ENCODE results near the gene MAPK14. TPM values are rescaled to one million over a fixed set of nuclear protein-coding genes. Genes with fewer than 3 reads are reported as not detected.
"Not testable (repeated sequence)": the region's sequence is repeated elsewhere in the genome, so short reads cannot be mapped to it uniquely, and the experiment has no call there.

MAPK14 gene
- total RNA-seq = 10 to 100 TPM; 36.5 to 51.3 TPM

DNA sequence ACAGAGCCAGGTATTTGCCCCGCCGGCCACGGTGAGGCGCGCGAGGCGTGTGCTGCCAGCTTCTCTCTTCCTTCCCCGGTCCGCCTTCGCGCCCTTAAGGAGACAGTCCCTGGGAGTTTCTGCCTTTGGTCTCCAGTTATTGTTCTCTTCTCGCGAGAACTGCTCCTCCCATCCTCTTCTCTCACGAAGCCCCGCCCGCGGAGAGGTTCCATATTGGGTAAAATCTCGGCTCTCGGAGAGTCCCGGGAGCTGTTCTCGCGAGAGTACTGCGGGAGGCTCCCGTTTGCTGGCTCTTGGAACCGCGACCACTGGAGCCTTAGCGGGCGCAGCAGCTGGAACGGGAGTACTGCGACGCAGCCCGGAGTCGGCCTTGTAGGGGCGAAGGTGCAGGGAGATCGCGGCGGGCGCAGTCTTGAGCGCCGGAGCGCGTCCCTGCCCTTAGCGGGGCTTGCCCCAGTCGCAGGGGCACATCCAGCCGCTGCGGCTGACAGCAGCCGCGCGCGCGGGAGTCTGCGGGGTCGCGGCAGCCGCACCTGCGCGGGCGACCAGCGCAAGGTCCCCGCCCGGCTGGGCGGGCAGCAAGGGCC, at the start of gene MAPK14:
TSS of gene MAPK14 (plus strand) at position 308 of the 587 bp plus-strand sequence. CDS start 350 bp downstream, outside the sequence.
- peaks cover 28% of the 10 kb centered on the region for H3K4me1 Mint-ChIP-seq
- peaks cover 9% of the 10 kb centered on the region for H3K36me3 Mint-ChIP-seq (ENCODE audit: low read depth)
- H3K4me3 Mint-ChIP-seq = peak within 1 kb of the TSS; percentile 93
- ATAC-seq (replicated peaks) = peak; percentile 90
- peak within 1 kb of the TSS; percentile 95 for H3K27ac Mint-ChIP-seq
- peaks cover 17% of the 10 kb centered on the region for H3K27me3 Mint-ChIP-seq
- H3K9me3 Mint-ChIP-seq = no peaks in the 10 kb centered on the region

DNA sequence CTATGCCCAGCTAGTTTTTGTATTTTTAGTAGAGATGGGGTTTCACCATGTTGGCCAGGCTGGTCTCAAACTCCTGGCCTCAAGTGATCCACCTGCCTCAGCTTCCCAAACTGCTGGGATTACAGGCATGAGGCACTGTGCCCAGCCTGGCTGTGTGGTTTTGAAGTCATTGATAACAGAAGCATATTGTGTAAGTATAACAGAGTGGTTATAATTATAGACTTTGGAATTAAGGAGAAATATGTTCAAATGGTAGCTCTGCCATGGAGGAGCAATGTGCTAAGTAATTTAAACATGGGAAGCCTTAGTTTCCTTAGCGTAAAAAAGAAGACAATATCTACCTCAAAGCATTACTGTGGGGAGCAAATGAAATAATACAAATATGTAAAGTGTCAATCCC, 47.5 kb upstream of the MAPK14 start:
- not testable (repeated sequence) for H3K36me3 Mint-ChIP-seq (ENCODE audit: low read depth); ATAC-seq (replicated peaks); H3K27ac Mint-ChIP-seq; H3K4me1 Mint-ChIP-seq; H3K27me3 Mint-ChIP-seq; H3K4me3 Mint-ChIP-seq; H3K9me3 Mint-ChIP-seq

DNA sequence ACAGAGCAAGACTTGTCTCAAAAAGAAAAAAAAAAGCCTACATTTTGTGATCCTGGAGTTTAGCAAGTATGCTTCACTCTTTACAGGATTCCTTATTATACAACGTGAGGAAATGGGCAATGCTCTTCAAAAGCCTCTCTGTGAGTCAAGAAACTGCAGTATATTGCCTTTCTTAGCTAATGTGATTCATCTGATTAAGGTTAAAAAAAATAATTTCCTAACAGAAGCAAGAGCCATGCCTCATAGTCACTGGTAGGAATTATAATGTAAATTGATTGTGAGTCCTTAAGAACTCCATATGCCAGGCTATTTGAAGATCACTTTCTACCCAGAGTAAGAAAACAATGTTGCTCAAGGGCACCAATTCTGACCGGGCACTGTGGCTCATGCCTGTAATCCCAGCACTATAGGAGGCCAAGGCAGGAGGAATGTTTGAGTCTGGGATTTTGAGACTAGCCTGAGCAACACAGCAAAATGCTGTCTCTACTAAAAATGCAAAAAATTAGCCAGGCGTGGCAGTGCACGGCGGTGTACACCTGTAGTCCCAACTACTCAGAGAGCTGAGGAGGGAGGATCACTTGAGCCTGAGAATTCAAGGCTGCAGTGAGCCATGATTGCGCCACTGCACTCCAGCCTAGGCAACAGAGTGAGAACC, 46.5 kb upstream of the MAPK14 start:
- H3K27me3 Mint-ChIP-seq = no peaks in the 10 kb centered on the region
- no peaks in the 10 kb centered on the region for H3K9me3 Mint-ChIP-seq
- peaks cover 4% of the 10 kb centered on the region for H3K4me1 Mint-ChIP-seq
- H3K27ac Mint-ChIP-seq = no peak overlapping the region
- no peaks in the 10 kb centered on the region for H3K36me3 Mint-ChIP-seq (ENCODE audit: low read depth)
- no peak overlapping the region for H3K4me3 Mint-ChIP-seq
- no peak for ATAC-seq (replicated peaks)

DNA sequence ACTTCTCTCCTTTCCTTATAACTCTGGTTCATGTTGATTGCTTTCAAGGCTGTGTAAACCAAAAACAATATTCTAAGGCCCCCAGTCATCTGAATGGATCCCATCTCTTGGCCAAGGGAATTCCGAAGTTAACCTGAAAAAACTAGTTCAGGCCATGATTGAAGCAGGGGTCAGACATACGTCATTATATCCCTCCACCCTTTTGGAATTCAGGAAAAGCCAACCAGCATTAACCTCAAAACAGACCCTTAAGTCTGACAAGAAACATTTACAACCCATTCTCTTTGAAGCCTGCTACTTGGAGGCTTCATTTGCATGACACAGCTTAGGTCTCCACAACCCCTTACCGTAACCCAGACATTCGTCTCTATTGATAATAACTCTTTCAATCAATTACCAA, 42.9 kb upstream of the MAPK14 start:
- Mint-ChIP-seq H3K9me3 (no peaks in the 10 kb centered on the region), H3K36me3 (ENCODE audit: low read depth) (no peaks in the 10 kb centered on the region), H3K4me3 (no peak overlapping the region), H3K27ac (no peak overlapping the region), H3K4me1 (peaks cover 4% of the 10 kb centered on the region), H3K27me3 (peaks cover 6% of the 10 kb centered on the region)
- ATAC-seq (replicated peaks) = no peak

GRCh38 chr6:35988047-35988446, 39.6 kb upstream of the MAPK14 start:
- ATAC-seq (replicated peaks); H3K4me3 Mint-ChIP-seq; H3K36me3 Mint-ChIP-seq (ENCODE audit: low read depth); H3K9me3 Mint-ChIP-seq; H3K4me1 Mint-ChIP-seq; H3K27ac Mint-ChIP-seq; H3K27me3 Mint-ChIP-seq: not testable (repeated sequence)

DNA sequence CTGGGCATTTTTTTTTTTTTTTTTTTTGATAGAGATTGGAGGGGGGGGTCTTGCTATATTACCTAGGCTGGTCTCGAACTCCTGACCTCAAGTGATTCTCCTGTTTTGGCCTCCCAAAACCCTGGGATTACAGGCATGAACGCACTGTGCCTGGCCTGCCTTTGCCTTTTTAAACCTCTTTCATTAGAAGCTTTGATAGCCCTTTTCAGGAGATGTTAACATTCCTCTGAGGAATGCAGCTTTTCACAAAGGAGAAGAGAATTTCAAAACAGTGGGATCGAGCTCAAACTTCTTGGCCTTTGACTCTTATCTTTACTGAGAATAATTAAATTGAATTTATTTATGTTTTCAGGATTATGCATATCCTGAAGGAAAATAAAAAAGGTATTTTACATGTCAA, 34.5 kb upstream of the MAPK14 start:
- no peak overlapping the region for H3K27ac Mint-ChIP-seq
- peaks cover 15% of the 10 kb centered on the region for H3K27me3 Mint-ChIP-seq
- H3K4me3 Mint-ChIP-seq = no peak overlapping the region
- no peaks in the 10 kb centered on the region for H3K36me3 Mint-ChIP-seq (ENCODE audit: low read depth)
- H3K4me1 Mint-ChIP-seq = peaks cover 4% of the 10 kb centered on the region
- no peak for ATAC-seq (replicated peaks)
- H3K9me3 Mint-ChIP-seq = no peaks in the 10 kb centered on the region

- Mint-ChIP-seq H3K4me3 (no peak overlapping the region), H3K36me3 (ENCODE audit: low read depth) (no peaks in the 10 kb centered on the region), H3K27me3 (peaks cover 12% of the 10 kb centered on the region), H3K4me1 (peaks cover 4% of the 10 kb centered on the region), H3K27ac (no peak overlapping the region), H3K9me3 (no peaks in the 10 kb centered on the region)
- no peak for ATAC-seq (replicated peaks)
Observed at GRCh38 chr6:36000451-36000850, 27.2 kb upstream of the MAPK14 start.

DNA sequence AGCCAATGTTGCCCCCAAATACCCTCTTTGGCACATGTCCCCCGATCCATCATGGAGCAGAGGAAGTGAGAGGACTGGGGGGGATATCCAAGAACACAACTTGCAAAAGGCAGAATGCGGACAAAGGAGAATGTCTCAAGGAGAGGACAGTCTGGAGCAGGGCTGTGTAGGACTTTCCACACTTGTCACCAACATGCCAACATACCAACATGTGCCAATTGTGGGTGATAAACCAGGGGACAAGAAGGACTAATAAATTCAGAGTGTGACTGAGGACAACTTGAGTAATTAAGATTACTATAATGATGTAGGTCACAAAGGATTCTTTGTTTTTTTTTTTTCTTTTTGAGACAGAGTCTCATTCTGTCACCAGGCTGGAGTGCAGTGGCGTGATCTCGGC, 11.9 kb upstream of the MAPK14 start:
- Mint-ChIP-seq H3K36me3 (ENCODE audit: low read depth) (no peaks in the 10 kb centered on the region), H3K4me1 (no peaks in the 10 kb centered on the region), H3K27ac (no peak overlapping the region), H3K27me3 (peaks cover 4% of the 10 kb centered on the region), H3K9me3 (no peaks in the 10 kb centered on the region), H3K4me3 (no peak overlapping the region)
- no peak for ATAC-seq (replicated peaks)

- no peaks in the 10 kb centered on the region for H3K4me1 Mint-ChIP-seq
- no peaks in the 10 kb centered on the region for H3K9me3 Mint-ChIP-seq
- no peaks in the 10 kb centered on the region for H3K36me3 Mint-ChIP-seq (ENCODE audit: low read depth)
- peaks cover 9% of the 10 kb centered on the region for H3K27me3 Mint-ChIP-seq
- no peak overlapping the region for H3K27ac Mint-ChIP-seq
- H3K4me3 Mint-ChIP-seq = no peak overlapping the region
- ATAC-seq (replicated peaks) = no peak
Observed at GRCh38 chr6:36018339-36018738, 9.3 kb upstream of the MAPK14 start.

DNA sequence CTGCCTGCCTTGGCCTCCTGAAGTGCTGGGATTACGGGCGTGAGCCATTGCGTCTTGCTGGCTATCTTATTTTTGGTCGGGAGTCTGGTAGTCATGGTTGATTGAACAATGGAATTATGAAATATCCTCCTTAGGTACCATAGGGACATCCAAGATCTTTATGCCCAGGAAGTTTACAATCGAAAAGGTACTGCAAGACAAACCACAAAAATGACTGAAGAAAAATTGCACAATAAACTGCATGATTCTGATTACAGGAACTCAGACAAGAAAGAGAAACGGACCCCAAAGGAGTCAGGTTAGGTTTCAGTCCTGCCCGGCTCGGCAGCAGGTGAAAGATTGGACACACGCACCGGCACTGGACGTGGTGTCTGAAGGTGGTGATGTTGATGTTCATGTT, 8.4 kb upstream of the MAPK14 start:
- no peaks in the 10 kb centered on the region for H3K9me3 Mint-ChIP-seq
- H3K4me3 Mint-ChIP-seq = no peak overlapping the region
- no peak for ATAC-seq (replicated peaks)
- H3K27ac Mint-ChIP-seq = no peak overlapping the region
- no peaks in the 10 kb centered on the region for H3K36me3 Mint-ChIP-seq (ENCODE audit: low read depth)
- peaks cover 6% of the 10 kb centered on the region for H3K4me1 Mint-ChIP-seq
- peaks cover 13% of the 10 kb centered on the region for H3K27me3 Mint-ChIP-seq

DNA sequence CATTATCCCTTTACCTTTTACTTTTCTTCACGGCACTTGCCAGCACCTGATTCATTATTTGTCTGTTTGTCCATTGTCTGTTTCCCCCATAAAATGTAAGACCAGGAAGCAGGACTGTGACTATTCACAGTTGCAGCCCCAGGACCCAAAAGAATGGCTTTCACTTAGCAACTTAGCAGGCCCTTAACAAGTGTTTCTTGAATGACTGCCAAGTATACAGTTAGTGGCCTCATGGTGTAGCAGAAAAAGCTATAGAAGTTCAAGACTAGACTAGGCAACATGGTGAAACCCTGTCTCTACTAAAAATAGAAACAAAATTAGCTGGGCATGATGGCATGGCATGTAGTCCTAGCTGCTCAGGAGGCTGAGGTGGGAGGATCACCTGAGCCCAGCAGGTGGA, 7.5 kb upstream of the MAPK14 start:
- ATAC-seq (replicated peaks) = no peak
- Mint-ChIP-seq H3K4me3 (no peak overlapping the region), H3K36me3 (ENCODE audit: low read depth) (no peaks in the 10 kb centered on the region), H3K9me3 (no peaks in the 10 kb centered on the region), H3K27ac (no peak overlapping the region), H3K4me1 (peaks cover 6% of the 10 kb centered on the region), H3K27me3 (peaks cover 15% of the 10 kb centered on the region)

DNA sequence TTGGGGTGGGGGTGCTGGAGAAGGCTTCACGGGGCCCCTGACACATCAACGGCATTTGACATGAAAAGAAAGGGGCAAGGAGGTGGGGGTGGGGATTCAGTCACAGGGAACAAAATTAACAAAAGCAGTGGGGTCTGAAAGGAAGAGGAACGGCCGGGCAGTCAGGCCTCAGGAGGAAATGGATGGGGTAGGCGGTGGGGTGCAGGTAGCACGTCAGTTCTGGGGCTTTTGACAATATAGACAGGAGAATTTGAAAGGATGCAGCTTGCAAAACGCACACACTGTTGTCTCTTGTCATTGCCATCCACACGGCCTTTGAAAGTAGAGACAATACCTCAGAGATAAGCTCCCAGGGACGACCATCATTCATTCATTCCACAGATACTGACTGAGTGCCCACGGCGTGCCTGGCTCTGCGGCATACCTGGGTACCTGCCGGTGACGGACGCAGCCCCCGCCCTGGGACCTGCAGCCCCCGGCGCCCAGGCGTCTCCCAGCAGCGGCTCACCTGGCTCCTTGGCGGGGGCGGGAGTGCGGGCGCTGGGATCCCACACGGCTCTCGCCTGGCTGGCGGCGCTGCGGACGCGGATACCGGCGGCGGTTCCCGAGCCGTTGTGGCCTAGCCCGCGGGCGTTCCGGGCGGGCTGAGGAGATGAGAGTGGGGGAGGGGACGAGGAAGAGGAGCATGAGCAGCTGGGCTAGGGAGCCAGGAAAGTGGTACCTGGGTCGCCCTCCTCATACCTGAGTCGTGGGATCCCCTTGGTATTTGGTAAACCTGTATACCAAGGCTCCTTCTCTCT, 3.4 kb upstream of the MAPK14 start, which contains the start of gene SLC26A8:
TSS of gene SLC26A8 (minus strand) at position 646 of the 800 bp plus-strand sequence. CDS start 4,934 bp downstream, outside the sequence.
- no peak for ATAC-seq (replicated peaks)
- Mint-ChIP-seq H3K9me3 (no peaks in the 10 kb centered on the region), H3K27ac (no peak within 1 kb of the TSS), H3K36me3 (ENCODE audit: low read depth) (peaks cover 7% of the 10 kb centered on the region), H3K4me1 (peaks cover 12% of the 10 kb centered on the region), H3K27me3 (peaks cover 22% of the 10 kb centered on the region), H3K4me3 (no peak within 1 kb of the TSS)

DNA sequence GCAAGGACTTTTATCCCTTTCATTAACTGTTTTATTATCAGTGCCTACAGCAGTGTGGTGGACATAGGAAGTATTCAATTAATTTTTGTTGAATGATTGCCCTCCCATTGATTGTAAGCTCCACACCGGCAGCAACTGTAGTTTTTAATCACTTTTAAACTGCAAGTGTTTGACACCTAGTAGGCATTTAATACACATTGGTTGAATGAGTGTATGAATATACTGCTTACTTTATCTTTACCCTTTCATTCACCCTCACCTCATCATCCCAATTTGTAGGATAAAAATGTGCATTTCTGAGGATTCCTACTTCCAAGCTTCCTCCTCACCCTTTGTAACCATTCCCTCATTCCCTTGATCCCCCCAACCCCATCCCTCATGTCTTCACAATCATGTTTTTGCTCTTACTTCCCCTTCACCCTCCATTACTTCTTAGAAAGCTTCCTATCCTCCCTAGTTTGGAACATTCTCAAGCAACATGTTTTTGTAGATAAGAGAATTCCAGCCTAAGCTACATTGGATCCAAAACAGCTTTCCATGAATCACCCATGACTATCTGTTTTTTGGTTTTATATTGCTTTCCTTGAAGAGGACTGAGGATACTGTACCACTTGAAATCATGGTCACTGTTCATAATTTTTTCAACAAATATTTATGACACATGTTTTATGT, 2.2 kb upstream of the MAPK14 start:
- H3K27me3 Mint-ChIP-seq = peaks cover 22% of the 10 kb centered on the region
- H3K36me3 Mint-ChIP-seq (ENCODE audit: low read depth) = peaks cover 9% of the 10 kb centered on the region
- H3K27ac Mint-ChIP-seq = no peak overlapping the region

DNA sequence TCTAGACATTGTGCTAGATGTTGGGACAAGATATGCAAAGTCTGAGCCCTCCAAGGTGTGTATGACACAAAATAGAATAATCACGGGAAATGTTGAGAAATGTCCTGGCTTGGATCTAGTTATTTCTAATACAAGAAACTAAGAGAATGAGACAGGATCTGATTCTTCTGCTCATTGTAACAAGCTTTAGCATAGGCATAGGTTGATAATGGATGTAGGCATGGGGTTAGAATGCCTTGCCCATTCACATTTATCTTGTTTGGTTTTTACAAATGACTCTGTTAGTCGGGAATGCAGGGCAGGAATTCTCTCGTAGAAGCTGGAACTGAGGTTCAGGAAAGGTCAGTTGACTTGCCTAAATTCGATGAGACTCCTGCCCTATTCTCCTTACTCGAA, 1.7 kb upstream of the MAPK14 start:
- ATAC-seq (replicated peaks) = no peak
- Mint-ChIP-seq H3K4me1 (peaks cover 16% of the 10 kb centered on the region), H3K27ac (no peak overlapping the region), H3K9me3 (no peaks in the 10 kb centered on the region), H3K27me3 (peaks cover 22% of the 10 kb centered on the region), H3K4me3 (no peak overlapping the region), H3K36me3 (ENCODE audit: low read depth) (peaks cover 9% of the 10 kb centered on the region)

More for the DNA sequence above, 2.2 kb upstream of the MAPK14 start:
- Mint-ChIP-seq H3K9me3 (no peaks in the 10 kb centered on the region), H3K4me3 (no peak overlapping the region), H3K4me1 (peaks cover 16% of the 10 kb centered on the region)
- no peak for ATAC-seq (replicated peaks)
